Coronary artery (tissue), 2 donors: ENCODE measurements around the gene SSTR4.
"Not testable (repeated sequence)": the region's sequence is repeated elsewhere in the genome, so short reads cannot be mapped to it uniquely, and the experiment has no call there.

Experiments
- DNase-seq: peaks from one replicate; pipeline ENCODE4 v3.0.0-alpha.2; 2017; ENCODE audit warnings: low spot score
- H3K27ac ChIP-seq, 2 donors: fragments of 200-600 bp; sonication (generic); one replicate each; pipeline ENCODE4 v1.5.1; 2016 to 2019
- H3K4me3 ChIP-seq: fragments of 200-600 bp; sonication (generic); 2 replicates; pipeline ENCODE4 v1.5.1; 2016; ENCODE audit warnings: mild to moderate bottlenecking, moderate library complexity
- TF ChIP-seq, protein P1 (sequence below): fragments of 200-600 bp; sonication (generic); IDR thresholded peaks from one replicate; pipeline ENCODE4 v1.5.1; 2019; ENCODE audit warnings: antibody characterized with exemption

The SSTR4 gene, protein sequence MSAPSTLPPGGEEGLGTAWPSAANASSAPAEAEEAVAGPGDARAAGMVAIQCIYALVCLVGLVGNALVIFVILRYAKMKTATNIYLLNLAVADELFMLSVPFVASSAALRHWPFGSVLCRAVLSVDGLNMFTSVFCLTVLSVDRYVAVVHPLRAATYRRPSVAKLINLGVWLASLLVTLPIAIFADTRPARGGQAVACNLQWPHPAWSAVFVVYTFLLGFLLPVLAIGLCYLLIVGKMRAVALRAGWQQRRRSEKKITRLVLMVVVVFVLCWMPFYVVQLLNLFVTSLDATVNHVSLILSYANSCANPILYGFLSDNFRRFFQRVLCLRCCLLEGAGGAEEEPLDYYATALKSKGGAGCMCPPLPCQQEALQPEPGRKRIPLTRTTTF

DNA sequence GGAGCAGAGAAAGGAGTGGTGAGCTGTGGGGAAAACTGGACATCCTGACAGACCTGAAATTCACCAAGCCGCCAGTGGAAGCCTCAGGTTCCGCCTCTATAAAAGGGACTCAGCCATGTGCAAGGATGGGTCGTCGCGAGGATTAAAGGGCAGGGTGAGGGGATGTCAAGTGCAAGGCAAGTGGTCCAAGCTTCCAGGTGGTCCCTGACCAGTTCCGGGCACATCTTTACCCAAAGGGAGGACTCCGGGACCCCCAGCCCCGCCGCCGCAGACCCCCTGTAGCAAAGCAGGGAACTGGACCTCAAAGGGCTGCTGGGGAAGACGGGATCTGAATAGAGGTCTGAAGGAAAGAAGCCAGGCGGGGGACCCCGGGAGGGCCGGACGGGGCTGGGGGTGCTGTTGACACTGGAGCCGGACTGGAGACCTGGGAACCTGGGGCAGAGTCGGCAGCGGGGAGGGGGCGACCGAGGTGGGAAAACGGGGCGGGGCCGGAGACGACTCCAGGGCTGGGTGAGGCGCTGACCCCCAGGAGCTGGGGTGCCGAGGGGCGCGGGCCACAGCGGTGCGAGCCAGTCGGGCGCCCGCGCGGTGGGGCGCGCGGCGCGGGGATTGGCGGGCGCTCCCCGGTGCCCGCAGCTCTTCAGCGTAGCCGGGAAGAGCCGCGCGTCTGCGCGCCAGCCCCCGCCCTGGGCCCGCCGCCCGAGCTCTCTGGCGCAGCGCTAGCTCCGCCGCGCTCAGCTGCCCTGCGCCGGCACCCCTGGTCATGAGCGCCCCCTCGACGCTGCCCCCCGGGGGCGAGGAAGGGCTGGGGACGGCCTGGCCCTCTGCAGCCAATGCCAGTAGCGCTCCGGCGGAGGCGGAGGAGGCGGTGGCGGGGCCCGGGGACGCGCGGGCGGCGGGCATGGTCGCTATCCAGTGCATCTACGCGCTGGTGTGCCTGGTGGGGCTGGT is at the start of gene SSTR4:
Gene SSTR4, plus strand, starts transcription at position 592 of the 951 bp plus-strand sequence. Its CDS starts 172 bp downstream, at position 764.
- Histone ChIP-seq H3K4me3 (peak within 1 kb of the TSS; percentile 66), H3K27ac (no peak within 1 kb of the TSS)
- DNase-seq: no peak
- TF ChIP-seq, protein P1, sequence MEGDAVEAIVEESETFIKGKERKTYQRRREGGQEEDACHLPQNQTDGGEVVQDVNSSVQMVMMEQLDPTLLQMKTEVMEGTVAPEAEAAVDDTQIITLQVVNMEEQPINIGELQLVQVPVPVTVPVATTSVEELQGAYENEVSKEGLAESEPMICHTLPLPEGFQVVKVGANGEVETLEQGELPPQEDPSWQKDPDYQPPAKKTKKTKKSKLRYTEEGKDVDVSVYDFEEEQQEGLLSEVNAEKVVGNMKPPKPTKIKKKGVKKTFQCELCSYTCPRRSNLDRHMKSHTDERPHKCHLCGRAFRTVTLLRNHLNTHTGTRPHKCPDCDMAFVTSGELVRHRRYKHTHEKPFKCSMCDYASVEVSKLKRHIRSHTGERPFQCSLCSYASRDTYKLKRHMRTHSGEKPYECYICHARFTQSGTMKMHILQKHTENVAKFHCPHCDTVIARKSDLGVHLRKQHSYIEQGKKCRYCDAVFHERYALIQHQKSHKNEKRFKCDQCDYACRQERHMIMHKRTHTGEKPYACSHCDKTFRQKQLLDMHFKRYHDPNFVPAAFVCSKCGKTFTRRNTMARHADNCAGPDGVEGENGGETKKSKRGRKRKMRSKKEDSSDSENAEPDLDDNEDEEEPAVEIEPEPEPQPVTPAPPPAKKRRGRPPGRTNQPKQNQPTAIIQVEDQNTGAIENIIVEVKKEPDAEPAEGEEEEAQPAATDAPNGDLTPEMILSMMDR: no peak

DNA sequence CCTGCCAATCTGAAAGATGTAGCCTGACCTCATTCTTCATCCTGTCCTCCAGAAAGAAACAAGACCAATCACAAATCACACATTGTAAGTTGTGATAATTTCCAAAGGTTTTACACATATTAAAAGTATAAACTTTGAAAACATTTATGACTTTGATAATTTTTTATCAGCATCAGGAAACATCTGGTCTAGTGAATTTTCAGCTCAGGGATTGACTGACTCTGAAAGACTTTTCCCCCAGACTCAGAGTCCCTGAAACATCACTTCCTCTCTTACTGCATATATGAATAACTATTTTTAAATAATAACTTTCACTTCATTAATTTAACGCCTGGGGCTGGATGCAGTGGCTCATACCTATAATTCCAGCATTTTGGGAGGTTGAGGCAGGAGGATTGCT is 48.5 kb upstream of the SSTR4 start:
- TF ChIP-seq, protein P1: no peak
- DNase-seq: no peak
- H3K27ac ChIP-seq: no peak overlapping the region
- no peak overlapping the region for H3K4me3 ChIP-seq

DNA sequence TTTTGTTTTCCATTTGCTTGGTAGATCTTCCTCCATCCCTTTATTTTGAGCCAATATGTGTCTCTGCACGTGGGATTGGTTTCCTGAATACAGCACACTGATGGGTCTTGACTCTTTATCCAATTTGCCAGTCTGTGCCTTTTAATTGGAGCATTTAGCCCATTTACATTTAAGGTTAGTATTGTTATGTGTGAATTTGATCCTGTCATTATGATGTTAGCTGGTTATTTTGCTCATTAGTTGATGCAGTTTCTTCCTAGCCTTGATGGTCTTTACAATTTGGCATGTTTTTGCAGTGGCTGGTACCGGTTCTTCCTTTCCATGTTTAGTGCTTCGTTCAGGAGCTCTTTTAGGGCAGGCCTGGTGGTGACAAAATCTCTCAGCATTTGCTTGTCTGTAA is 43.7 kb upstream of the SSTR4 start:
- not testable (repeated sequence) for H3K4me3 ChIP-seq, H3K27ac ChIP-seq, DNase-seq

DNA sequence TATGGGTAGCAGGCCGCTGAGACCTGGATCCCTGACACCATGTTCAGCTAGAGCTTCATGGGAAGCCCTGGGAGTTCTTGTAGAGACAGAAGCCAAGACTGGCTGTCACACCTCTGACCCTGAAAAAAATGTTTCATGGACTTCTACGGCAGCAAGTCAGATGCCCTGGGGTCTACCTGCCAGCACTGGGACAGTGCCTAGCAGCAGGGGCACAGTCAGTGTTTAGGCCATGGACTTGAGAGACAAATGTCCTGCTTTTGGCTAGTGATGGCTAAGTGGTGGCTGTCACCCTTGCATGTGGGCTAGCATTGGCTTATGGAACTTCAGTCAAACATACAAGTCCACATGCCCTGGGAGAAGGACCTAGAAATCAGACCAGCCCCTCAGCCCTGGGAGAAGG is 41.3 kb upstream of the SSTR4 start:
- Histone ChIP-seq H3K4me3 (no peak overlapping the region), H3K27ac (no peak overlapping the region)
- TF ChIP-seq, protein P1: no peak
- no peak for DNase-seq

DNA sequence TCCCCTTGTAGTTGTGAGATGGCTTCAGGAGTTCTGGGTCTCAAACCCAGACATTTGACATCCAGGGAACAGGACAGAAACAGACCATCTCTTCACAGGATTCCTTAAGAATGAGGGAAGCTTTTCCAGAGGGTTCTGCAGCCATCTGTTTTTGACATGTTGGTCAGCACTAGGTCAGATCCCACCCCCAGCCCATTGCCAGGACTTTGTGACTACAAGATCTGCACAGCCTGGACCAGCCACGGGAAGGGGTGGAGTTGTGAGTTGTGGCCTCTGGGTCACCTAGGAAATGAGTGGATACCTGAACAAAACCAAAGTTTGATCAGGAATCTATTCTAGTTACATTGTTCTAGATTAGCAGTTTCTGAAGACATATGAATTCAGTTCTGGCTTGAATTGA is 39.2 kb upstream of the SSTR4 start:
- no peak overlapping the region for H3K4me3 ChIP-seq
- DNase-seq: no peak
- TF ChIP-seq, protein P1: no peak
- H3K27ac ChIP-seq: no peak overlapping the region

DNA sequence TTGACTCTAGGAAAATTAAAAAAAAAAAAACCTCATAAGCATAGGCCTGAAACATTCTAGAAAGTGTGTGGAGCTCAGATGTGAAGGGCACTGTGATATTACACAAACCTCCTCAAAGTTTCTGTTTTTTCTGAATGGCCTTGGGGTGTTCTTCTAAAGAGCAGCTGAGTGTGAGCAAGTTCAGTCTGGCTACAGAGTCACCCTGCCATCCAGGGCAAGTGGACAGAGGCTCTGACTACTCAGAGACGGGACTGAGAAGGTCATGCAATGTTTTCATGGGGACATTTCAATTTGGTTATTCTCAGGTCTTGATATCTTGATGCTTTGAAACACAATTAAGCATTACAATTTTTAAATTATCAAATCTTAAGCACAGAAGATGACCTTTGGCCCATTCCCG is 36.6 kb upstream of the SSTR4 start:
- DNase-seq: no peak
- Histone ChIP-seq H3K4me3 (no peak overlapping the region), H3K27ac (no peak overlapping the region)
- TF ChIP-seq, protein P1: no peak

DNA sequence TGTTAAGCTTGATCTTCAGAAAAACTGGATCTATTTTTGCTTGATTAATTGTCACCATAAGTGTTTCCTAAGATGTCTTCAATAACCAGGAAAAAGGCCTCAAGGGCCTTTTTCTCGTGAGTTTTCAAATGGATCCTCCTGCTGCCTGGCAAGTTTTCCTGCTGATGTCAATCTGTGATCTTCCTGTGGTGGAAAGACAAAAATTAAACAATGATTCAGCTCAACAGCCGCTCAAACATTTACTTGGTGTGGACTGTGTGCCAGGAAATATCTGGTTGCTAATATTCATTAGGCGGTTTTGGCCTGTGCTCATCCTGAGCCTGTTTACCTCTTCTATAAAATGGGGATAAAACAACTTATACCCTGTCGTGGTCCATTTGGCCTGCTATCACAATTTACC is 35.4 kb upstream of the SSTR4 start:
- H3K4me3 ChIP-seq: no peak overlapping the region
- no peak for DNase-seq
- TF ChIP-seq, protein P1: no peak
- no peak overlapping the region for H3K27ac ChIP-seq
